Measurements from ENCODE around the gene LDLRAD4.
"Not testable (repeated sequence)": the region's sequence is repeated elsewhere in the genome, so short reads cannot be mapped to it uniquely, and the experiment has no call there.

LDLRAD4 gene

GRCh38 chr18:13604786-13605185, 386.2 kb downstream of the LDLRAD4 start:
- no peak for DNase-seq (ENCODE audit: low read depth)
- no peak for TF ChIP-seq CTCF (IDR thresholded peaks at IDR 0.05; ENCODE audit: low read depth, low read length, missing control alignments)
- H3K4me3 ChIP-seq (ENCODE audit: low read depth, low read length) = no peak overlapping the region
- in situ Hi-C loops (cut with HindIII; ENCODE audit: low sequenced_read_pairs) = no loop called here

DNA sequence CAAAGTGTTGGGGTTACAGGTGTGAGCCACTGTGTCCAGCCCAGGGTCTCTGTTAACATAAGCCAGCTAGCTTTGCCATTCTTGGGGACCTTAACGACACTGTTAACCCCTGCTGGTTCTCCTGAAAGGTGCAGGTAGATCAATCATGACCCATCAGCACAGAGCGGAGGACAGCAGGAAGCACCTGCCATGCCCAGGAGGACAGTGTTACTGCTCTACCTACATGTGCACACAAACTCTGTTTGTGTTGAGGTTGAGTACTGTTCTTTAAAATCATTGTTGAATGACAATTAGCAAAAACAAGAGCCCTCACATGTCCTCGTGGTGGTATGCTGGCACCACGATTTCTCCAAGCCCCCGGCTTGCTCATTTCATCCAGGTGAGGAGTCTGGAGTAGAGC, 386.9 kb downstream of the LDLRAD4 start:
- no peak for TF ChIP-seq CTCF (IDR thresholded peaks at IDR 0.05; ENCODE audit: low read depth, low read length, missing control alignments)
- DNase-seq (ENCODE audit: low read depth) = no peak
- H3K4me3 ChIP-seq (ENCODE audit: low read depth, low read length) = no peak overlapping the region
- in situ Hi-C loops (cut with HindIII; ENCODE audit: low sequenced_read_pairs) = no loop called here

DNA sequence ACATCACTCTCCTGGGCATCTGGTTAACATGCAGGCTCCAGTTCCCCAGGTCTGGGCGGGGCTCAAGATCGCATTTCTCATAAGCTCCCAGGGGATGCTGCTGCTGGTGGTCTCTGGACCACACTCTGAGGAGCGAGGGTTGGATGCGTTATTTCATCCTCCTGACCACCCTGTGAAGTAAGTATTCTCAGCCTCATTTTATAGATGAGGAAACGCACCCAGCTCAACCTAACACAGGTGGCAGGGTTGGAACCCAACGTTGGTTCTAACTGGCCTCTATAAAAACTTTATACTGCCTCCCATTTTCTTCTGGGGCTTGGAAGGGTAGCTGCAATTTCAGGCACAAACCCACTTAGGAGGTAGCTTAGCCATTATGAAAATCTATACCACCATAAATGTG, 387.3 kb downstream of the LDLRAD4 start:
- no peak overlapping the region for H3K4me3 ChIP-seq (ENCODE audit: low read depth, low read length)
- no peak for TF ChIP-seq CTCF (IDR thresholded peaks at IDR 0.05; ENCODE audit: low read depth, low read length, missing control alignments)
- in situ Hi-C loops (cut with HindIII; ENCODE audit: low sequenced_read_pairs) = no loop called here
- no peak for DNase-seq (ENCODE audit: low read depth)

GRCh38 chr18:13606604-13607254, 388.2 kb downstream of the LDLRAD4 start:
- TF ChIP-seq CTCF (IDR thresholded peaks at IDR 0.05; ENCODE audit: low read depth, low read length, missing control alignments) = no peak
- no peak overlapping the region for H3K4me3 ChIP-seq (ENCODE audit: low read depth, low read length)
- no peak for DNase-seq (ENCODE audit: low read depth)
- in situ Hi-C loops (cut with HindIII; ENCODE audit: low sequenced_read_pairs) = no loop called here

- DNase-seq (ENCODE audit: low read depth); in situ Hi-C loops (cut with HindIII; ENCODE audit: low sequenced_read_pairs); H3K4me3 ChIP-seq (ENCODE audit: low read depth, low read length): not testable (repeated sequence)
Measured at GRCh38 chr18:13608024-13608562, 389.5 kb downstream of the LDLRAD4 start.

DNA sequence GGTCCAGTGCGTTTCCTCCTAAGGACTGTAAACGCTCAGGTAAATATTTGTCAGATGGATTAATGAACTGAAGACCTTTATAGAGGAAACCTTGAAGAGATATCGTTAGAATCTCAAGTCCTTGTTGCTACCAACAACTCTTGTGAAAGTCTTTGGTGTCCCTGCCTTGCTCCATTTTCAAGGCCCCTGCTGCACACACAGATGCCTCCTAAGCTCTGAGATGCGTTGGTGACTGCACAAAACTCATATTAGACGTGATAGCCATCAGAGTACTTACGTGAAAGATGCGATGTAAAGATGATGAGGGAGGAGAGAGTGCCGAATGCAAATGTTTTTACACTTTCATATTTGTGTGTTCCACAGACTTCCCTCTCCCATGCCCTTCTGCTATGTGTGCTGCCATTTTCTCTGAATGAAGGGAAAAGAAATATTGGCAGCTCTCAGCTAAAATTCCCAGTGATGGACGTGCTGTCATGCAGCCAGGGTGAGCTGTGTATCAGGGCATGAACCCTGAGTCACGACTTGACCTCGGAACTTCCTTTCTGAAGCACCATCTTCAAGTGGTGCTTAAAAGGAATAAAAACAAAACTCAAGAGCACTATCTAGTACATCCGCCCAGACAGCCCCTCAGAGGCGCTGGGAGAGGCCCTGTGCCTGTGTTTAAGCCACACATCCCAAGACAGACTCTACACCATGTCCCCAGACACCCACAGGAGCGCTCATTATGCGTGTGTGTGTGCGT, 390.4 kb downstream of the LDLRAD4 start:
- in situ Hi-C loops (cut with HindIII; ENCODE audit: low sequenced_read_pairs) = no loop called here
- DNase-seq (ENCODE audit: low read depth) = no peak
- TF ChIP-seq CTCF (IDR thresholded peaks at IDR 0.05; ENCODE audit: low read depth, low read length, missing control alignments) = no peak
- H3K4me3 ChIP-seq (ENCODE audit: low read depth, low read length) = no peak overlapping the region

- peak overlapping the region; percentile 34 for H3K4me3 ChIP-seq (ENCODE audit: low read depth, low read length)
- in situ Hi-C loops (cut with HindIII; ENCODE audit: low sequenced_read_pairs) = no loop called here
- DNase-seq (ENCODE audit: low read depth) = no peak
- no peak for TF ChIP-seq CTCF (IDR thresholded peaks at IDR 0.05; ENCODE audit: low read depth, low read length, missing control alignments)
Measured at GRCh38 chr18:13610555-13611141, 392.1 kb downstream of the LDLRAD4 start.

All from astrocyte of the cerebellum (primary cell).